ENCODE results near the gene TNS3. TPM values are rescaled to one million over a fixed set of nuclear protein-coding genes. Genes with fewer than 3 reads are reported as not detected.

The TNS3 gene
- total and polyA plus RNA-seq, 2 donors (not counting 1 experiment from before 2014, with no cell fraction given) = 11.4 to 77.5 TPM

GRCh38 chr7:47433564-47433895 lies 148.4 kb downstream of the TNS3 start:
- Histone ChIP-seq H3K36me3 (replicated peaks in 1 of 2; ENCODE audit: control extremely low read depth in 1 of 2, control insufficient read depth in 1 of 2, extremely low read depth in 1 of 2, insufficient read depth in 2 of 2, low read length in 1 of 2) (peaks cover 1 to 23% of the 10 kb centered on the region in 2 experiments), H3K4me2 (replicated peaks; ENCODE audit: low read depth, low read length, poor library complexity, severe bottlenecking) (no peak overlapping the region), H3K9me3 (ENCODE audit: control extremely low read depth in 1 of 3, control insufficient read depth in 2 of 3, insufficient read depth in 1 of 3, low read length in 2 of 3) (no peaks in the 10 kb centered on the region), H3K9ac (ENCODE audit: low read length) (no peak overlapping the region), H3K79me2 (ENCODE audit: control insufficient read depth, insufficient read depth, low read length) (no peaks in the 10 kb centered on the region), H3K4me1 (ENCODE audit: control insufficient read depth in 2 of 2, insufficient read depth in 2 of 2, low read length in 2 of 2) (no peaks in the 10 kb centered on the region), H2AFZ (ENCODE audit: insufficient read depth, low read depth, low read length, poor library complexity, severe bottlenecking) (no peak overlapping the region), H3K4me3 (ENCODE audit: control extremely low read depth in 1 of 5, extremely low read depth in 1 of 5, insufficient read depth in 1 of 5, low read depth in 2 of 5, low read length in 4 of 5) (no peak overlapping the region), H3K27ac (ENCODE audit: low read length in 2 of 2) (no peak overlapping the region), H3K27me3 (replicated peaks in 1 of 4; ENCODE audit: control extremely low read depth in 1 of 4, control insufficient read depth in 3 of 4, insufficient read depth in 4 of 4, low read length in 3 of 4) (no peaks in the 10 kb centered on the region), H4K20me1 (ENCODE audit: control insufficient read depth, insufficient read depth, low read length, poor library complexity, severe bottlenecking) (no peaks in the 10 kb centered on the region)
- H3K27me3 Mint-ChIP-seq = no peaks in the 10 kb centered on the region
- ATAC-seq (ENCODE audit: low read depth) (no peak), DNase-seq (no peak)
- H3K27ac Mint-ChIP-seq = no peak overlapping the region
- no peak overlapping the region for H3K4me3 Mint-ChIP-seq
- POLR2A ChIA-PET = interaction anchor here (0.5 kb wide), 1 partner anchor 176 kb away, joined by 3 read pairs; no protein-coding TSS in a partner anchor
- no peak for TF ChIP-seq EZH2 (IDR thresholded peaks at IDR 0.05; ENCODE audit: borderline replicate concordance, insufficient read depth, low read depth, low read length, poor library complexity, severe bottlenecking)
- 80% methylated on average over 1 of the region's 2 CpGs for WGBS (ENCODE audit: insufficient coverage)
- H3K4me1 Mint-ChIP-seq = no peaks in the 10 kb centered on the region
- CTCF ChIA-PET = interaction anchor here (0.6 to 2.0 kb wide), 4 partner anchors 144 to 1037 kb away, joined by 3 to 7 read pairs (median 4); no protein-coding TSS in a partner anchor
- intact Hi-C loops (cut with micrococcal nuclease) = no loop called here
- H3K9me3 Mint-ChIP-seq (ENCODE audit: insufficient read depth) = no peaks in the 10 kb centered on the region

GRCh38 chr7:47432671-47433563 lies 149.0 kb downstream of the TNS3 start:
- no peak overlapping the region for H3K4me3 ChIP-seq (ENCODE audit: control extremely low read depth in 1 of 5, extremely low read depth in 1 of 5, insufficient read depth in 1 of 5, low read depth in 2 of 5, low read length in 4 of 5)
- H3K36me3 ChIP-seq (replicated peaks in 1 of 2; ENCODE audit: control extremely low read depth in 1 of 2, control insufficient read depth in 1 of 2, extremely low read depth in 1 of 2, insufficient read depth in 2 of 2, low read length in 1 of 2) = peaks cover 1 to 23% of the 10 kb centered on the region in 2 experiments
- ATAC-seq (ENCODE audit: low read depth) (no peak), DNase-seq (no peak)
- no peak overlapping the region for H3K27ac Mint-ChIP-seq
- H2AFZ ChIP-seq (ENCODE audit: insufficient read depth, low read depth, low read length, poor library complexity, severe bottlenecking) = no peak overlapping the region
- ChIA-PET CTCF (interaction anchor here (1.0 to 2.0 kb wide), 3 partner anchors 30 to 506 kb away, joined by 4 to 7 read pairs (median 5); no protein-coding TSS in a partner anchor), POLR2A (no interaction called here)
- no peaks in the 10 kb centered on the region for H3K4me1 ChIP-seq (ENCODE audit: control insufficient read depth in 2 of 2, insufficient read depth in 2 of 2, low read length in 2 of 2)
- no peak overlapping the region for H3K4me3 Mint-ChIP-seq
- no peaks in the 10 kb centered on the region for H3K27me3 ChIP-seq (replicated peaks in 1 of 4; ENCODE audit: control extremely low read depth in 1 of 4, control insufficient read depth in 3 of 4, insufficient read depth in 4 of 4, low read length in 3 of 4)
- H3K9me3 Mint-ChIP-seq (ENCODE audit: insufficient read depth) = no peaks in the 10 kb centered on the region
- no peaks in the 10 kb centered on the region for H3K79me2 ChIP-seq (ENCODE audit: control insufficient read depth, insufficient read depth, low read length)
- intact Hi-C loops (cut with micrococcal nuclease) = no loop called here
- no peak overlapping the region for H3K9ac ChIP-seq (ENCODE audit: low read length)
- H3K4me2 ChIP-seq (replicated peaks; ENCODE audit: low read depth, low read length, poor library complexity, severe bottlenecking) = no peak overlapping the region
- no peak overlapping the region for H3K27ac ChIP-seq (ENCODE audit: low read length in 2 of 2)
- H3K9me3 ChIP-seq (ENCODE audit: control extremely low read depth in 1 of 3, control insufficient read depth in 2 of 3, insufficient read depth in 1 of 3, low read length in 2 of 3) = no peaks in the 10 kb centered on the region
- 97% methylated on average over 14 of the region's 17 CpGs for WGBS (ENCODE audit: insufficient coverage)
- no peaks in the 10 kb centered on the region for H4K20me1 ChIP-seq (ENCODE audit: control insufficient read depth, insufficient read depth, low read length, poor library complexity, severe bottlenecking)
- no peaks in the 10 kb centered on the region for H3K27me3 Mint-ChIP-seq
- H3K4me1 Mint-ChIP-seq = no peaks in the 10 kb centered on the region
- no peak for TF ChIP-seq EZH2 (IDR thresholded peaks at IDR 0.05; ENCODE audit: borderline replicate concordance, insufficient read depth, low read depth, low read length, poor library complexity, severe bottlenecking)

Measured in B cell (primary cell).